MCF 10A (cell line): ENCODE data around the gene L2HGDH. TPM values are rescaled to one million over a fixed set of nuclear protein-coding genes. Genes with fewer than 3 reads are reported as not detected.

Experiments used
- BruUV-seq: library from RNA; stranded (reverse); fragments of 400-500 nt; replicated peaks from 2 replicates; lab custom pipeline; 2021; lab: Mats Ljungman, UMichigan
- CTCF ChIA-PET: fragments of 300-600 bp; sonication (Branson Sonifier 250); formaldehyde crosslinking; extraction: SDS; loops from one replicate; lab custom pipeline; 2021; ENCODE audit warnings: antibody characterized with exemption, inconsistent platforms; lab: Yijun Ruan, JAX
- POLR2A ChIA-PET: fragments of 300-600, 350-650 bp; sonication (Branson Sonifier 250); formaldehyde crosslinking; extraction: SDS; loops from one replicate; lab custom pipeline; 2020; ENCODE audit warnings: antibody characterized with exemption, inconsistent platforms; lab: Yijun Ruan, JAX
- DNase-seq: peaks from one replicate; pipeline ENCODE4 v3.0.0-alpha.2; 2018; ENCODE audit not compliant: unreplicated experiment
- H3K27ac Mint-ChIP-seq: one replicate; pipeline ENCODE4 v1.8.0; 2022; ENCODE audit warnings: mild to moderate bottlenecking, low read depth, mixed read lengths; ENCODE audit not compliant: unreplicated experiment
- H3K27me3 Mint-ChIP-seq: one replicate; pipeline ENCODE4 v1.8.0; 2022; ENCODE audit warnings: mixed read lengths; ENCODE audit not compliant: insufficient read depth, unreplicated experiment
- H3K36me3 Mint-ChIP-seq: one replicate; pipeline ENCODE4 v1.8.0; 2022; ENCODE audit warnings: mild to moderate bottlenecking, moderate library complexity, mixed read lengths; ENCODE audit not compliant: insufficient read depth, unreplicated experiment
- H3K4me1 Mint-ChIP-seq: one replicate; pipeline ENCODE4 v1.8.0; 2022; ENCODE audit warnings: mixed read lengths; ENCODE audit not compliant: insufficient read depth, unreplicated experiment
- H3K4me3 Mint-ChIP-seq: one replicate; pipeline ENCODE4 v1.8.0; 2022; ENCODE audit warnings: mild to moderate bottlenecking, moderate library complexity, mixed read lengths; ENCODE audit not compliant: unreplicated experiment
- H3K9me3 Mint-ChIP-seq: one replicate; pipeline ENCODE4 v1.8.0; 2022; ENCODE audit warnings: mixed read lengths; ENCODE audit not compliant: unreplicated experiment
- CTCF ChIP-seq: fragments of 200-600 bp; IDR thresholded peaks from one replicate; pipeline ENCODE4 v1.8.0; 2022; ENCODE audit warnings: antibody characterized with exemption, mild to moderate bottlenecking; ENCODE audit not compliant: unreplicated experiment
- intact Hi-C: fragments of 100-400 bp; cut with micrococcal nuclease; formaldehyde crosslinking; loops from 2 replicates; pipeline ENCODE4 v1.14.1; 2022
- total RNA-seq: library from RNA; stranded (reverse); gene quantifications from 2 replicates; pipeline ENCODE4 v1.2.3, GENCODE V29; 2022

The L2HGDH gene
- total RNA-seq, 1 experiment from 2014 or later = 7.9 TPM

GRCh38 chr14:50290306-50290705 lies 21.7 kb downstream of the L2HGDH start:
- H3K4me1 Mint-ChIP-seq = no peaks in the 10 kb centered on the region
- no peaks in the 10 kb centered on the region for H3K9me3 Mint-ChIP-seq
- H3K27me3 Mint-ChIP-seq = no peaks in the 10 kb centered on the region
- peaks cover 10% of the 10 kb centered on the region for H3K36me3 Mint-ChIP-seq
- H3K4me3 Mint-ChIP-seq = no peak overlapping the region
- no peak overlapping the region for H3K27ac Mint-ChIP-seq
- CTCF ChIA-PET = no interaction called here
- intact Hi-C loops = no loop called here
- DNase-seq = no peak
- POLR2A ChIA-PET = interaction anchor here (0.7 kb wide), 1 partner anchor 59 kb away, joined by 4 read pairs; the partner anchor contains the start of gene SOS2
- TF ChIP-seq CTCF = no peak
- BruUV-seq = no TSS peak

- CTCF ChIA-PET = no interaction called here
- Mint-ChIP-seq H3K4me3 (no peak overlapping the region), H3K4me1 (no peaks in the 10 kb centered on the region), H3K27ac (no peak overlapping the region), H3K27me3 (no peaks in the 10 kb centered on the region), H3K36me3 (peaks cover 4% of the 10 kb centered on the region), H3K9me3 (no peaks in the 10 kb centered on the region)
- BruUV-seq = no TSS peak
- no peak for TF ChIP-seq CTCF
- DNase-seq = no peak
- POLR2A ChIA-PET = interaction anchor here (0.6 to 1.1 kb wide), 2 partner anchors 24 to 315 kb away, joined by 3 to 6 read pairs; partner anchors contain the start of genes DMAC2L and L2HGDH
- intact Hi-C loops = no loop called here
Measured at GRCh38 chr14:50288146-50288545, 23.9 kb downstream of the L2HGDH start.

GRCh38 chr14:50285861-50286260 lies 26.2 kb downstream of the L2HGDH start:
- no peaks in the 10 kb centered on the region for H3K4me1 Mint-ChIP-seq
- peaks cover 10% of the 10 kb centered on the region for H3K36me3 Mint-ChIP-seq
- intact Hi-C loops = no loop called here
- CTCF ChIA-PET = no interaction called here
- H3K9me3 Mint-ChIP-seq = no peaks in the 10 kb centered on the region
- POLR2A ChIA-PET = no interaction called here
- no peak overlapping the region for H3K4me3 Mint-ChIP-seq
- no peaks in the 10 kb centered on the region for H3K27me3 Mint-ChIP-seq
- DNase-seq = no peak
- TF ChIP-seq CTCF = no peak
- H3K27ac Mint-ChIP-seq = no peak overlapping the region
- no TSS peak for BruUV-seq

- ChIA-PET POLR2A (interaction anchor here (0.6 kb wide), 1 partner anchor 976 kb away, joined by 3 read pairs; no protein-coding TSS in a partner anchor), CTCF (interaction anchor here (0.6 kb wide), 1 partner anchor 45 kb away, joined by 3 read pairs; no protein-coding TSS in a partner anchor)
- H3K4me3 Mint-ChIP-seq = no peak overlapping the region
- no TSS peak for BruUV-seq
- no peak overlapping the region for H3K27ac Mint-ChIP-seq
- intact Hi-C loops = no loop called here
- H3K27me3 Mint-ChIP-seq = no peaks in the 10 kb centered on the region
- H3K9me3 Mint-ChIP-seq = no peaks in the 10 kb centered on the region
- no peak for TF ChIP-seq CTCF
- H3K36me3 Mint-ChIP-seq = no peaks in the 10 kb centered on the region
- DNase-seq = no peak
- H3K4me1 Mint-ChIP-seq = no peaks in the 10 kb centered on the region
Measured at GRCh38 chr14:50272498-50272897, 39.5 kb downstream of the L2HGDH start.
